ENCODE measurements around the gene ARFIP2. TPM values are rescaled to one million over a fixed set of nuclear protein-coding genes. Genes with fewer than 3 reads are reported as not detected.

ARFIP2 gene, protein sequence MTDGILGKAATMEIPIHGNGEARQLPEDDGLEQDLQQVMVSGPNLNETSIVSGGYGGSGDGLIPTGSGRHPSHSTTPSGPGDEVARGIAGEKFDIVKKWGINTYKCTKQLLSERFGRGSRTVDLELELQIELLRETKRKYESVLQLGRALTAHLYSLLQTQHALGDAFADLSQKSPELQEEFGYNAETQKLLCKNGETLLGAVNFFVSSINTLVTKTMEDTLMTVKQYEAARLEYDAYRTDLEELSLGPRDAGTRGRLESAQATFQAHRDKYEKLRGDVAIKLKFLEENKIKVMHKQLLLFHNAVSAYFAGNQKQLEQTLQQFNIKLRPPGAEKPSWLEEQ
- 10 to 100 TPM; 40.7 to 42.8 TPM for total RNA-seq

DNA sequence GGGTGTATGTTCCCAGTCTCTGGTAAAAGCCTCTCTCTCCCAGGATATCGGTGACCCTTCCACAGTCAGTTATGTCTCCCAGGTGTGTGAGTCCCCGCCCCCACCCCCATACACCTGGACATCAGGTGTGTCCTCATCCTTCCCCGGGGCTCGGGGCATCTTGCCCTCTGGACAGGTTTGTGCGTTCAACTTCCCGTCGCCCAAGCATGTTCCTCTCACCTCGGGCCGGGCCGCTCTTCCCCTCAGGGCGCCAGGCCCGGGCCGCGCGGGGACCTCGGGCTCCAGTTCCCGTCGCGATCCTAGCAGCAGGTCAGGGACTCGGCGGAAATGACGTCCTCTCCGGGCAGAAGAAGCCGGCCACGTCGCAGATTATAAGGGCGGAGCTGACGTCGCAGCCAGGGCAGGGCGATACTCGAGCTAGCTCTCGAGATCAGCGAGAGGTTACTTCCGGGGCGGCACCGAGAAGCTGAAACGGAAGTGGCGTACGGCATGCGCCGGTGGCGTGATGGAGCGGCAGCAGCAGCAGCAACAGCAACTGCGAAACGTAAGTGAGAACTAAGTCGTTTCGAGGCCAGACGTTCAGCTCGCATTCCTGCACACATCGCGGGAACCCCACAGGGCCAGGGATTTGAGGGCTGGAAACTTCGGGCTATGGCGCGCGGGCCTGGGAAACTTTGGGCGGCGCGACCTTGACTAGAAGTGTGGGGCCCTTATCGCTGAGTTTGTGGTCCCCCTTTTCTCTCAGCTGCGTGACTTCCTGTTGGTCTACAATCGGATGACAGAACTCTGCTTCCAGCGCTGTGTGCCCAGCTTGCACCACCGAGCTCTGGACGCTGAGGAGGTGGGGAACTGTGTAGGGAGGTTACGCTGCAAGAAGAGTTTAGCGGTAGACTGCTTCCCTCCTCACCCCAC is at the start of gene ARFIP2, which contains the start of gene TIMM10B:
ARFIP2 (minus strand) TSS at position 320 of the 912 bp plus-strand sequence. CDS start 910 bp downstream, outside the sequence.
TIMM10B (plus strand) TSS at position 490 of the 912 bp plus-strand sequence; CDS start at position 506, 16 bp downstream.

DNA sequence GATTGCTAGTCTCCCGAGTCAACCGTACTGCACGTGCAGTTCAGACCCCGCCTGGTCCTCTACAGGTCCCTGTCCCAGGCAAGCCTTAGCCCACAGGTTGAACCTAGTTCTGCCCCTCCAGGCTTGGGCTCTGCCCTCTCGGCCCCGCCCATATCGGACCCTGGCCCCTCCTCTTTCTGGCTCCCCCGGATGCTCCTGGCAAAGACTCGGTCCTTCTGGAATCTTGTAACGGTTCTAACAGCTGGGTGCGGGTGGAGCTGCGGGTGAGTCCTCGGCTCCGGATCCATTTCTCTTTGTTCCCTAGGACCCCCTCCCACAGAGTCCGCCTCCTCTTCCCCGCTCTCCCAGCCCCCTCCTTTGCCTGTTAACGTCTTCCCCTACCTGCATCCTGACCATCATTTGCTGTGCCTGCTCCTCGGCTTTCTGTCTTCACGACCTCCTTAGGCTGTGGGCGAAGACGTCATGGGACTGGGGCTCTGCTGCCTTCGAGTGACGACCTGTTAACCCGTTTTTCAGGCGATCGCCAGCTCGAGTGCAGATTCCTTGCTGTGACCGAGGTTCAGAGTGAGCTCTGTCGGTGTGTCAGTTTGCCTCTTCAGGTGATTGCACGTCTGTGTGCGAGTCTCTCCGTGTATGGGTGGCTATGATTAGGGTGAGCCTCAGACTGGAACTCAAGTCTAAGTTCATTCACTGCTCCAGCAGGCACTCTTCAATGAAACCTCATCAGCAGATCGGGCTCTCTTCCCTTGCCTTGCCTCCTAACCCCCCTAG is 16.1 kb upstream of the ARFIP2 start, which contains the start of gene DNHD1:
DNHD1 (plus strand) TSS at position 212 of the 771 bp plus-strand sequence. CDS start 936 bp downstream, outside the sequence.

DNA sequence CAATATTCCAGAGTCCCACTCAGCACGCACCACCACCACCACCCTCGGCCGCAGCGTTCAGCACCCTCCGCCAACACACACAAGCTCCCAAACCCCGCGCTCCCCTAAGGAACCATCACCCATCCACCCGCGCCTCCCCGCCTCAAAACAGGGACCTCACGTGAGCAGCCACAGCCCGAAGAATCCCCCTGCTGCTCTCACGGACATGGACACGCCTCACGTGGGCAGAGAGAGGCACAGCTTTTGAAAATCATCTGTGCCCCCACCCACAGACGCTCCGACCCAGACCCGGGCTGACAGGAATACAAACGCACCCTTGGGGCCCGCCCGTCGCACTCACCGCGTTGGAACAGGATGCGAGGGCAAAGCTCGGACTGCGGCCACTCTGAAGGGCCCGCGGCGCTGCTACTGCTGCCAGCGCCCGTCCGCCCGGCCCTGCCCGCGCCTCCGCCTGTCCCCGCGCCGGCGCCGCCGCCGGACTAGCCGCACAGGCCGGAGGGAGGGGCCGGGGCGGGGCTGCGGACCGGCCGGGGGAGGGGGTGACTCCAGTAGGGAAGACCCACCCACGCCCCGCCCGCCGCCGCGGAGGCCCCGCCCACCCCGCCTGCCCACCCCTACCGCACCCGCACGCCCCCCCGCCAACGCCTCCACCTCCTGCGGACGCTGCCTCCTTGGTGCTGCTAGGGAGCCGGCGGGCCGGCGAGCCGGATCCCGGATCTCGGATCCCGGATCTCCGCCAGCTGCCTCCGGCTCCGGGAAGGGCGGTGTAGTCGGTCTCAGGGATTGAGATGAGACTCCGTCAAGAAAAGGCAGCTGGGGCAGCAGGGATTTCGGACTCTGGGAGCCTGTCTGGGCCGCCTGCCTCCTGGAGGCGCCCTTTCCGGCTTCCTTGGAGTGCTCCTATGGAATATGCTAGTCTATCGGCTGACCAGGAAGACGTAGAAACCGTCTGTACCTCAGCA is 7.4 kb downstream of the ARFIP2 start, which contains the start of gene TRIM3:
TRIM3 (minus strand) TSS at position 491 of the 962 bp plus-strand sequence. CDS start 8,246 bp downstream, outside the sequence.

DNA sequence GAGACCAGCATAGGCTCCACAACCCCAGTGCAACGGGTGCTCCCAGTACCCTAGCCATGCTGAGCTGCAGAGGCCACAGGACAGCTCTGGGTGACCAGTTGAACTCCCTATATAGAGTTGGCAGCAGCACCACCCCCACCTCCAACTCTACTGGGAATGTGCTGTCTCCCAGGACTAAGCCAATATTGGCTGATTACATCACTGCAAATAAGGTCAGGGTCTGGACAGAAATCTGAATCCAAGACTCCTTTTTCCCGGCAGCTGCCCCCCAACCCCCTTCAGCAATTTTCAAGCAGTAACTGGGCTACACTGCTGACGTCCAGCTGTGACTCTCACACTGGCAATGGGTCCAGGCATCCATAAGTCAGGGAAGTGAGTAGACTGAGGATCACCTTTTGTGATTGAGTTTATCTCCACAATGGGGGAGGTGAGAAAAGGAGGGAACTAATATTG is 40.2 kb downstream of the ARFIP2 start, which contains the start of gene HPX:
HPX (minus strand) TSS at position 82 of the 453 bp plus-strand sequence; CDS start at position 58, 24 bp downstream.

Other genes starting within 250 kb of the ARFIP2 start
- 10 to 100 TPM; 24.1 to 24.3 TPM for gene FHIP1B, start 246.7 kb downstream of the ARFIP2 start, total RNA-seq
- gene CNGA4, start 242.2 kb downstream of the ARFIP2 start, total RNA-seq: under 1 TPM in 1 of 2 experiments, not detected in 1; 0.22 TPM
- gene CCKBR, start 221.5 kb downstream of the ARFIP2 start, total RNA-seq: not detected
- gene CAVIN3, start 160.8 kb downstream of the ARFIP2 start, total RNA-seq: 1 to 10 TPM; 1.3 to 1.5 TPM
- gene SMPD1, start 90.9 kb downstream of the ARFIP2 start, total RNA-seq: 10 to 100 TPM; 50.0 to 50.1 TPM
- 10 to 100 TPM; 63.5 to 66.8 TPM for gene APBB1, start 62.2 kb downstream of the ARFIP2 start, total RNA-seq
- gene HPX, start 40.3 kb downstream of the ARFIP2 start, total RNA-seq: under 1 TPM in 1 of 2 experiments, not detected in 1; 0.39 TPM
- 1 to 10 TPM; 7.5 to 9.3 TPM for gene TRIM3, start 7.4 kb downstream of the ARFIP2 start, total RNA-seq
- gene TIMM10B, start 170 bp upstream of the ARFIP2 start, total RNA-seq: 10 to 100 TPM; 40.9 to 42.2 TPM
- gene DNHD1, start 15.9 kb upstream of the ARFIP2 start, total RNA-seq: 10 to 100 TPM; 18.5 to 21.1 TPM
- gene RRP8, start 122.3 kb upstream of the ARFIP2 start, total RNA-seq: 10 to 100 TPM; 27.1 to 32.8 TPM
- gene ILK, start 122.4 kb upstream of the ARFIP2 start, total RNA-seq: 100 to 1,000 TPM; 151 to 155 TPM
- 100 to 1,000 TPM; 143 to 148 TPM for gene TAF10, start 130.9 kb upstream of the ARFIP2 start, total RNA-seq
- gene TPP1, start 138.1 kb upstream of the ARFIP2 start, total RNA-seq: 100 to 1,000 TPM in 1 of 2 experiments, 10 to 100 TPM in 1; 99.0 to 101 TPM
- gene DCHS1, start 174.5 kb upstream of the ARFIP2 start, total RNA-seq: under 1 TPM; 0.36 to 0.38 TPM
- 10 to 100 TPM; 36.1 to 38.8 TPM for gene MRPL17, start 202.0 kb upstream of the ARFIP2 start, total RNA-seq